IMR-90 (cell line): ENCODE results near the gene SPAG16. TPM values are rescaled to one million over a fixed set of nuclear protein-coding genes. Genes with fewer than 3 reads are reported as not detected.

Experiments used
- ATAC-seq: fragments of 200-7000 bp; cut with Tn5 transposase; 2 replicates; pipeline ENCODE4 v1.9.1; 2020; ENCODE audit warnings: low read depth, mild to moderate bottlenecking, moderate library complexity
- BruUV-seq: library from RNA; stranded (reverse); fragments of 400-500 nt; replicated peaks from 2 replicates; lab custom pipeline; 2021; lab: Mats Ljungman, UMichigan
- CTCF ChIA-PET: fragments of 300-600 bp; formaldehyde crosslinking; extraction: SDS; loops from one replicate; lab custom pipeline; 2021; ENCODE audit warnings: antibody characterized with exemption; lab: Yijun Ruan, JAX
- POLR2A ChIA-PET: fragments of 300-600 bp; sonication (Branson Sonifier 250); formaldehyde crosslinking; loops from one replicate; lab custom pipeline; 2022; ENCODE audit warnings: antibody characterized with exemption; ENCODE audit not compliant: unreplicated experiment; lab: Charles Lee
- DNase-seq: peaks from one replicate; pipeline ENCODE4 v3.0.0; 2013
- H2AFZ ChIP-seq: replicated peaks from 2 replicates; pipeline ENCODE3; 2013; ENCODE audit warnings: low read length, mild to moderate bottlenecking; ENCODE audit not compliant: poor library complexity
- H2AK5ac ChIP-seq: 2 replicates; pipeline ENCODE4 v1.6.1; 2013; ENCODE audit warnings: low read depth, low read length, inconsistent platforms
- H2AK9ac ChIP-seq: replicated peaks from 2 replicates; pipeline ENCODE3; 2013; ENCODE audit warnings: mild to moderate bottlenecking, low read depth, low read length, moderate library complexity; ENCODE audit not compliant: poor library complexity
- H2BK120ac ChIP-seq: 2 replicates; pipeline ENCODE4 v1.6.1; 2013; ENCODE audit warnings: low read depth, low read length, inconsistent platforms
- H2BK15ac ChIP-seq: 3 replicates; pipeline ENCODE4 v1.6.1; 2013; ENCODE audit warnings: low read depth, low read length, inconsistent platforms
- H2BK20ac ChIP-seq: 2 replicates; pipeline ENCODE4 v1.6.1; 2013; ENCODE audit warnings: low read depth, mild to moderate bottlenecking, inconsistent platforms, low read length, moderate library complexity
- H2BK5ac ChIP-seq: 2 replicates; pipeline ENCODE4 v1.6.1; 2013; ENCODE audit warnings: mild to moderate bottlenecking, low read depth, low read length, inconsistent platforms; ENCODE audit not compliant: poor library complexity, severe bottlenecking
- H3K14ac ChIP-seq: replicated peaks from 2 replicates; pipeline ENCODE4 v1.6.1; 2013; ENCODE audit warnings: low read depth, low read length, inconsistent platforms
- H3K18ac ChIP-seq: 2 replicates; pipeline ENCODE4 v1.6.1; 2013; ENCODE audit warnings: low read depth, low read length, control low read depth
- H3K23ac ChIP-seq: 2 replicates; pipeline ENCODE4 v1.6.1; 2013; ENCODE audit warnings: low read depth, low read length, inconsistent platforms
- H3K27ac ChIP-seq: 2 replicates; pipeline ENCODE4 v1.5.1; 2013; ENCODE audit warnings: mild to moderate bottlenecking, control low read depth, low read length; ENCODE audit not compliant: insufficient read depth
- H3K27me3 ChIP-seq: 2 replicates; pipeline ENCODE4 v1.6.1; 2013; ENCODE audit warnings: low read length; ENCODE audit not compliant: control insufficient read depth, insufficient read depth
- H3K36me3 ChIP-seq: 2 replicates; pipeline ENCODE4 v1.6.1; 2013; ENCODE audit warnings: low read length, mixed read lengths; ENCODE audit not compliant: control insufficient read depth, insufficient read depth
- H3K4ac ChIP-seq: 2 replicates; pipeline ENCODE4 v1.6.1; 2013; ENCODE audit warnings: low read depth, low read length, inconsistent platforms
- H3K4me1 ChIP-seq: 2 replicates; pipeline ENCODE4 v1.6.1; 2013; ENCODE audit warnings: low read length, mixed read lengths; ENCODE audit not compliant: control insufficient read depth, insufficient read depth
- H3K4me2 ChIP-seq: 2 replicates; pipeline ENCODE4 v1.6.1; 2013; ENCODE audit warnings: low read depth, mild to moderate bottlenecking, control low read depth, low read length, moderate library complexity
- H3K4me3 ChIP-seq: 2 replicates; pipeline ENCODE4 v1.5.1; 2013; ENCODE audit warnings: low read depth, mild to moderate bottlenecking, control low read depth, low read length, moderate library complexity; ENCODE audit not compliant: insufficient read depth
- H3K56ac ChIP-seq: 2 replicates; pipeline ENCODE4 v1.6.1; 2013; ENCODE audit warnings: low read length, inconsistent platforms; ENCODE audit not compliant: insufficient read depth; ENCODE audit errors: extremely low read depth
- H3K79me1 ChIP-seq, 2 experiments: 2 replicates each; pipeline ENCODE4 v1.6.1; 2013; ENCODE audit warnings: low read length in 2 of 2, inconsistent platforms in 1 of 2, low read depth in 1 of 2
- H3K9ac ChIP-seq: 2 replicates; pipeline ENCODE4 v1.6.1; 2013; ENCODE audit warnings: low read depth, low read length, control low read depth
- H3K9me1 ChIP-seq: 2 replicates; pipeline ENCODE4 v1.6.1; 2013; ENCODE audit warnings: low read length, inconsistent platforms; ENCODE audit not compliant: insufficient read depth
- H3K9me3 ChIP-seq: 2 replicates; pipeline ENCODE4 v1.6.1; 2013; ENCODE audit warnings: low read length; ENCODE audit not compliant: control insufficient read depth, insufficient read depth
- H4K20me1 ChIP-seq: 2 replicates; pipeline ENCODE4 v1.6.1; 2013; ENCODE audit warnings: low read length, inconsistent platforms; ENCODE audit not compliant: insufficient read depth
- H4K5ac ChIP-seq: 2 replicates; pipeline ENCODE4 v1.6.1; 2013; ENCODE audit warnings: mild to moderate bottlenecking, low read depth, low read length, control low read depth
- H4K8ac ChIP-seq, 2 experiments: 2 replicates each; pipeline ENCODE4 v1.6.1; 2013; ENCODE audit warnings: low read depth in 2 of 2, low read length in 2 of 2, control low read depth in 1 of 2, inconsistent platforms in 1 of 2
- H4K91ac ChIP-seq: 2 replicates; pipeline ENCODE4 v1.6.1; 2013; ENCODE audit warnings: low read depth, low read length, inconsistent platforms; ENCODE audit not compliant: insufficient read depth
- BHLHE40 ChIP-seq: fragments of 150-350 bp; IDR thresholded peaks from 2 replicates; pipeline ENCODE4 v1.6.1; 2016; ENCODE audit warnings: mild to moderate bottlenecking, low read depth, low read length
- CEBPB ChIP-seq: IDR thresholded peaks from 2 replicates; pipeline ENCODE4 v1.6.1; 2012; ENCODE audit warnings: low read depth, low read length, improper control_type of control experiment
- CHD1 ChIP-seq: IDR thresholded peaks from 2 replicates; pipeline ENCODE4 v1.6.1; 2012; ENCODE audit warnings: low read depth, low read length, improper control_type of control experiment
- CTCF ChIP-seq: conservative IDR thresholded peaks from 2 replicates; pipeline ENCODE4 v1.5.1; 2012; ENCODE audit warnings: mild to moderate bottlenecking, low read depth, low read length, improper control_type of control experiment
- FOS ChIP-seq: fragments of 150-350 bp; IDR thresholded peaks from 2 replicates; pipeline ENCODE4 v1.6.1; 2016; ENCODE audit warnings: low read depth, low read length
- MAFK ChIP-seq: IDR thresholded peaks from 2 replicates; pipeline ENCODE4 v1.6.1; 2012; ENCODE audit warnings: low read depth, low read length, improper control_type of control experiment
- MAZ ChIP-seq: IDR thresholded peaks from 2 replicates; pipeline ENCODE4 v1.6.1; 2012; ENCODE audit warnings: low read depth, mild to moderate bottlenecking, low read length, improper control_type of control experiment, moderate library complexity, borderline replicate concordance
- NFE2L2 ChIP-seq: fragments of 150-350 bp; IDR thresholded peaks from 2 replicates; pipeline ENCODE4 v1.6.1; 2016; ENCODE audit warnings: low read depth, mild to moderate bottlenecking, low read length
- RCOR1 ChIP-seq: IDR thresholded peaks from 2 replicates; pipeline ENCODE4 v1.6.1; 2012; ENCODE audit warnings: mild to moderate bottlenecking, low read length, improper control_type of control experiment; ENCODE audit not compliant: insufficient replicate concordance
- RFX5 ChIP-seq: IDR thresholded peaks from 2 replicates; pipeline ENCODE4 v1.8.0; 2012; ENCODE audit warnings: low read depth, mild to moderate bottlenecking, low read length, moderate library complexity
- SMC3 ChIP-seq: fragments of 150-350 bp; IDR thresholded peaks from 2 replicates; pipeline ENCODE4 v1.6.1; 2016; ENCODE audit warnings: low read depth, mild to moderate bottlenecking, antibody characterized with exemption, low read length, moderate library complexity
- USF2 ChIP-seq: fragments of 150-350 bp; IDR thresholded peaks from 2 replicates; pipeline ENCODE4 v1.6.1; 2017; ENCODE audit warnings: mild to moderate bottlenecking, antibody characterized with exemption, low read length, low read depth
- WGBS, 2 experiments: methylation state at CpG; one replicate each; pipeline versions ENCODE4 v1.1.5 to v1.1.7; 2013; ENCODE audit warnings: missing lambda C conversion rate in 2 of 2; ENCODE audit not compliant: insufficient read length in 1 of 2; ENCODE audit errors: extremely low coverage in 2 of 2; 5-methylcytosine and 5-hydroxymethylcytosine counted together
- dilution Hi-C: fragments of 300-500 bp; cut with HindIII; formaldehyde crosslinking; loops from one replicate; pipeline ENCODE4 v1.14.3; 2018; ENCODE audit warnings: low sequenced_read_pairs; ENCODE audit not compliant: unreplicated experiment
- in situ Hi-C: fragments of 300-500 bp; cut with MboI; formaldehyde crosslinking; loops from 3 replicates; pipeline ENCODE4 v1.14.3; 2019; ENCODE audit warnings: low sequenced_read_pairs, inconsistent platforms, mixed read lengths
- intact Hi-C: fragments of 100-400 bp; cut with micrococcal nuclease; formaldehyde crosslinking; loops from 2 replicates; pipeline ENCODE4 v1.10.0; 2022
- polyA plus RNA-seq, 3 experiments: library from polyadenylated mRNA; depleted of rRNA; stranded (reverse); fragments of >200 nt; gene quantifications; 2 replicates each; pipeline ENCODE4 v1.2.3, GENCODE V29; 2012; ENCODE audit warnings: low replicate concordance in 1 of 3
- total RNA-seq: library from RNA; depleted of rRNA; stranded (reverse); fragments of >200 nt; gene quantifications from 2 replicates; pipeline ENCODE4 v1.2.3, GENCODE V29; 2012
- TF ChIP-seq, protein P1 (sequence below): fragments of 150-350 bp; IDR thresholded peaks from 2 replicates; pipeline ENCODE4 v1.6.1; 2016; ENCODE audit warnings: low read depth, mild to moderate bottlenecking, low read length, moderate library complexity, borderline replicate concordance

The SPAG16 gene
- total and polyA plus RNA-seq, 2 of the 4 experiments (the other 2 are of a cell fraction): 7.3 to 13.5 TPM

- no peak overlapping the region for H2BK15ac ChIP-seq
- 80% methylated on average over 1 of the region's 3 CpGs; no CpG with 5 or more reads in 1 of the 2 experiments for WGBS, 2 experiments
- CTCF ChIA-PET: no interaction called here
- H3K36me3 ChIP-seq: no peaks in the 10 kb centered on the region
- no peak overlapping the region for H3K14ac ChIP-seq
- H4K8ac ChIP-seq: no peak overlapping the region
- no peak overlapping the region for H2AK5ac ChIP-seq
- TF ChIP-seq CTCF: no peak
- no peak for TF ChIP-seq RFX5
- TF ChIP-seq USF2: no peak
- no peak for TF ChIP-seq CEBPB
- no peak for TF ChIP-seq SMC3
- TF ChIP-seq FOS: no peak
- TF ChIP-seq MAFK: no peak
- TF ChIP-seq NFE2L2: no peak
- TF ChIP-seq BHLHE40: no peak
- TF ChIP-seq CHD1: no peak
- TF ChIP-seq, protein P1, sequence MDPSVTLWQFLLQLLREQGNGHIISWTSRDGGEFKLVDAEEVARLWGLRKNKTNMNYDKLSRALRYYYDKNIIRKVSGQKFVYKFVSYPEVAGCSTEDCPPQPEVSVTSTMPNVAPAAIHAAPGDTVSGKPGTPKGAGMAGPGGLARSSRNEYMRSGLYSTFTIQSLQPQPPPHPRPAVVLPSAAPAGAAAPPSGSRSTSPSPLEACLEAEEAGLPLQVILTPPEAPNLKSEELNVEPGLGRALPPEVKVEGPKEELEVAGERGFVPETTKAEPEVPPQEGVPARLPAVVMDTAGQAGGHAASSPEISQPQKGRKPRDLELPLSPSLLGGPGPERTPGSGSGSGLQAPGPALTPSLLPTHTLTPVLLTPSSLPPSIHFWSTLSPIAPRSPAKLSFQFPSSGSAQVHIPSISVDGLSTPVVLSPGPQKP: no peak
- TF ChIP-seq RCOR1: no peak
- TF ChIP-seq MAZ: no peak
- ATAC-seq: no peak
- H3K23ac ChIP-seq: no peak overlapping the region
- no peaks in the 10 kb centered on the region for H3K9me3 ChIP-seq
- no peak overlapping the region for H3K18ac ChIP-seq
- no peak overlapping the region for H3K9ac ChIP-seq
- POLR2A ChIA-PET: no interaction called here
- H3K56ac ChIP-seq: no peak overlapping the region
- H3K4me3 ChIP-seq: no peak overlapping the region
- BruUV-seq: no TSS peak
- H3K4me1 ChIP-seq: peaks cover 2% of the 10 kb centered on the region; the same call in 1 of the 2 replicates
- H2AK9ac ChIP-seq: no peak overlapping the region
- H3K27ac ChIP-seq: no peak overlapping the region
- no peak overlapping the region for H3K4me2 ChIP-seq
- H3K9me1 ChIP-seq: no peaks in the 10 kb centered on the region
- in situ Hi-C loops (no loop called here), intact Hi-C loops (no loop called here), dilution Hi-C loops (no loop called here)
- no peak overlapping the region for H2BK5ac ChIP-seq
- no peak overlapping the region for H2AFZ ChIP-seq
- H3K79me1 ChIP-seq: no peaks in the 10 kb centered on the region
- H3K4ac ChIP-seq: no peak overlapping the region
- H2BK120ac ChIP-seq: no peak overlapping the region
- peak; percentile 37 for DNase-seq
- H3K27me3 ChIP-seq: no peaks in the 10 kb centered on the region
- no peak overlapping the region for H4K91ac ChIP-seq
- H4K5ac ChIP-seq: no peak overlapping the region; the same call in 1 of the 2 replicates
- H4K20me1 ChIP-seq: no peaks in the 10 kb centered on the region
- H2BK20ac ChIP-seq: no peak overlapping the region
Observed at GRCh38 chr2:213316001-213316735, 31.9 kb downstream of the SPAG16 start.
